OCI-LY1 (cell line): ENCODE measurements around the gene RCN2.

Source experiments
- EZH2 ChIP-seq: fragments of 200-600 bp; sonication (generic), shearing (Covaris generic); IDR thresholded peaks from 2 replicates; pipeline ENCODE4 v1.8.0; 2017; ENCODE audit warnings: borderline replicate concordance, mixed run types, mild to moderate bottlenecking, antibody characterized with exemption, low read length, moderate library complexity, mixed read lengths
- TF ChIP-seq, protein P1 (sequence below): fragments of 200-600 bp; sonication (generic), shearing (Covaris generic); IDR thresholded peaks from 2 replicates; pipeline ENCODE4 v1.5.1; 2017; ENCODE audit warnings: mild to moderate bottlenecking, antibody characterized with exemption, low read length, moderate library complexity, mixed read lengths

DNA sequence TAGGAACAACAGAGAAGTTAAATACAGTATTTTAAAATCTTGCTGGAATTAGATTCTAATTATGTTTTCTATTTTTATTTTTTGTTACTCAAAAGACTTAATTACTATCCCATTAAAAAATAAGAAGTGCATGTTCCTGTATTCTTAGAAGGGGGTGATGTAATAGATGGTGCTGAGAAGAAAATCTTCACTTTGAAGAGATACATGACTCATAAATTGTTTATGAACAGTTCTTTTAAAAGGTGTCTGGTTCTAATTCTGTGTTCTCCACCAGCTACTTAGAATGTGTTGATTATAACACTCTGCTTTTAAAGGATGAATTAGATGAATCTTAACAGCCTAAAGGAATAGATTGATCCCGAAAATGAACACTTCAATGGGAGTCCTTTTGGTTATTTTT is 8.2 kb downstream of the RCN2 start:
- TF ChIP-seq EZH2 = no peak
- TF ChIP-seq, protein P1, sequence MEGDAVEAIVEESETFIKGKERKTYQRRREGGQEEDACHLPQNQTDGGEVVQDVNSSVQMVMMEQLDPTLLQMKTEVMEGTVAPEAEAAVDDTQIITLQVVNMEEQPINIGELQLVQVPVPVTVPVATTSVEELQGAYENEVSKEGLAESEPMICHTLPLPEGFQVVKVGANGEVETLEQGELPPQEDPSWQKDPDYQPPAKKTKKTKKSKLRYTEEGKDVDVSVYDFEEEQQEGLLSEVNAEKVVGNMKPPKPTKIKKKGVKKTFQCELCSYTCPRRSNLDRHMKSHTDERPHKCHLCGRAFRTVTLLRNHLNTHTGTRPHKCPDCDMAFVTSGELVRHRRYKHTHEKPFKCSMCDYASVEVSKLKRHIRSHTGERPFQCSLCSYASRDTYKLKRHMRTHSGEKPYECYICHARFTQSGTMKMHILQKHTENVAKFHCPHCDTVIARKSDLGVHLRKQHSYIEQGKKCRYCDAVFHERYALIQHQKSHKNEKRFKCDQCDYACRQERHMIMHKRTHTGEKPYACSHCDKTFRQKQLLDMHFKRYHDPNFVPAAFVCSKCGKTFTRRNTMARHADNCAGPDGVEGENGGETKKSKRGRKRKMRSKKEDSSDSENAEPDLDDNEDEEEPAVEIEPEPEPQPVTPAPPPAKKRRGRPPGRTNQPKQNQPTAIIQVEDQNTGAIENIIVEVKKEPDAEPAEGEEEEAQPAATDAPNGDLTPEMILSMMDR = no peak
